ENCODE data around the gene UBE2V1. TPM values are rescaled to one million over a fixed set of nuclear protein-coding genes. Genes with fewer than 3 reads are reported as not detected.

Gene UBE2V1
- total and polyA plus RNA-seq, 2 donors (not counting 3 experiments of a cell fraction or from before 2014, with no cell fraction given) = 145 to 156 TPM

DNA sequence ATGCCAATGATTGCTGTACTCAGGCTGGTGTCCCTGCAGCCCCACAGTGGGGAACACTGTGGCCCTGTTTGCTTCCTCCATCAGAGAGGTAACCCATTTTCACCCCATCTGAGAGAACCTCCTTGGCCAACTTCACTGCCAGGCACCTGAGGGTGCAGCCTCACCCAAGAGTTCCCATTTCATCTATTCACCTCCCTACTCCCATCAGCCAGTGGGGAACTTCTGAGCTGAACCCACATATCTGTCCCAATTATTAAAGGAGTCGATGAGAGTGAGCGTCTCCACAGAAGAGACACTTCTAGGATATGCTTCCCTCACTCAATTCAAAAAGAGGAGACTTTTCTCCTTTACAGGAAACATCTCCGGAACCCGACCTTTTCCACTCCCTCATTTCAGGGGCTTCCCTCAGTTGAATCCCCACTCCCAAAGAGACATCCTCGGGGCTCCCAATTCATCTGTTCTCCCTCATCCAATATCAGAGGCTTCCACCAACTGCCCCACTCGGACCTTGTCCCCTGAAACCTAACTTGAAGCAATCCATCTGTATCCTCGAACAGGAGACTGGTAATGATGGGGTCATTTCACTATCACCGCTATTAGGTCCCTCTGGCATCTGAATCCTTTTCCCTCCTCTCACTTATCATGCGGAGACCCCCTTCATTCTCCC lies 988 bp downstream of the UBE2V1 start:
- TF ChIP-seq CTCF (IDR thresholded peaks at IDR 0.05; ENCODE audit: extremely low read depth in 1 of 2, insufficient read depth in 1 of 2, low read depth in 1 of 2, low read length in 2 of 2) (no peak), POLR2AphosphoS5 (IDR thresholded peaks at IDR 0.05; ENCODE audit: insufficient read depth, low read depth, low read length) (no peak), POLR2A (IDR thresholded peaks at IDR 0.05; ENCODE audit: low read depth, low read length) (no peak), JUN (IDR thresholded peaks at IDR 0.05; ENCODE audit: borderline replicate concordance, insufficient read depth, insufficient read length, low read depth) (no peak), GATA2 (IDR thresholded peaks at IDR 0.05; ENCODE audit: insufficient read depth, insufficient read length, low read depth, low read length) (no peak), FOS (IDR thresholded peaks at IDR 0.05; ENCODE audit: borderline replicate concordance, insufficient read depth, low read length) (no peak), EZH2 (IDR thresholded peaks at IDR 0.05; ENCODE audit: borderline replicate concordance, low read depth, low read length, severe bottlenecking) (no peak), MYC (IDR thresholded peaks at IDR 0.05; ENCODE audit: low read depth, low read length) (no peak)
- TF ChIP-seq, protein P1, sequence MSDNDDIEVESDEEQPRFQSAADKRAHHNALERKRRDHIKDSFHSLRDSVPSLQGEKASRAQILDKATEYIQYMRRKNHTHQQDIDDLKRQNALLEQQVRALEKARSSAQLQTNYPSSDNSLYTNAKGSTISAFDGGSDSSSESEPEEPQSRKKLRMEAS (IDR thresholded peaks at IDR 0.05; ENCODE audit: insufficient read depth, insufficient read length) = no peak
- intact Hi-C loops (cut with micrococcal nuclease) (loop anchor here (2.0 to 5.0 kb wide), 2 partner anchors 27 to 40 kb away; partner anchors contain the start of gene PEDS1), dilution Hi-C loops (cut with MboI; ENCODE audit: extremely low pct_ligation_motif_present, low sequenced_read_pairs) (no loop called here)
- no peaks in the 10 kb centered on the region for H3K9me1 ChIP-seq (replicated peaks; ENCODE audit: control insufficient read depth, extremely low read depth, insufficient read depth, low read length)
- peak overlapping the region; percentile 84 for H3K27ac ChIP-seq (ENCODE audit: insufficient read depth, low read depth, low read length)
- no peaks in the 10 kb centered on the region for H3K9me3 ChIP-seq (replicated peaks; ENCODE audit: control insufficient read depth, insufficient read depth, low read length)
- H2AFZ ChIP-seq (ENCODE audit: low read depth, low read length) = no peak overlapping the region
- FAIRE-seq (peak; percentile 40), DNase-seq (ENCODE audit: low read depth, low spot score) (no peak)
- peak overlapping the region; percentile 73 to 91 (median 88) for H3K4me3 ChIP-seq (replicated peaks in 1 of 3; ENCODE audit: insufficient read depth in 1 of 3, low read depth in 1 of 3, low read length in 3 of 3)
- no peaks in the 10 kb centered on the region for H3K27me3 ChIP-seq (ENCODE audit: control insufficient read depth in 2 of 2, insufficient read depth in 2 of 2, low read length in 2 of 2)
- ChIA-PET POLR2A (interaction anchor here (1.0 kb wide), 1 partner anchor 19 kb away, joined by 3 read pairs; no protein-coding TSS in a partner anchor), CTCF (interaction anchor here (1.0 to 3.7 kb wide), 9 partner anchors 8 to 133 kb away, joined by 3 to 23 read pairs (median 5); no protein-coding TSS in a partner anchor)
- H3K79me2 ChIP-seq (ENCODE audit: control insufficient read depth, insufficient read depth, low read length) = peaks cover 59% of the 10 kb centered on the region
- peaks cover under 1% of the 10 kb centered on the region for H4K20me1 ChIP-seq (replicated peaks; ENCODE audit: control insufficient read depth, extremely low read depth, insufficient read depth, low read length)
- H3K36me3 ChIP-seq (ENCODE audit: control insufficient read depth in 2 of 2, extremely low read depth in 1 of 2, insufficient read depth in 2 of 2, low read length in 2 of 2) = no peaks in the 10 kb centered on the region
- peaks cover 71% of the 10 kb centered on the region for H3K4me1 ChIP-seq (ENCODE audit: control insufficient read depth, extremely low read depth, insufficient read depth, low read length)
- no TSS peak for BruUV-seq (replicated peaks)
- peak overlapping the region; percentile 94 for H3K9ac ChIP-seq (replicated peaks; ENCODE audit: extremely low read depth, insufficient read depth, low read length)
- peak overlapping the region; percentile 89 for H3K4me2 ChIP-seq (ENCODE audit: insufficient read depth, low read length)

All from endothelial cell of umbilical vein (primary cell).